Measurements from ENCODE around the gene LRMDA.
A peak's percentile ranks its signal among the peaks of the same experiment; 100 is the strongest.

The LRMDA gene

DNA sequence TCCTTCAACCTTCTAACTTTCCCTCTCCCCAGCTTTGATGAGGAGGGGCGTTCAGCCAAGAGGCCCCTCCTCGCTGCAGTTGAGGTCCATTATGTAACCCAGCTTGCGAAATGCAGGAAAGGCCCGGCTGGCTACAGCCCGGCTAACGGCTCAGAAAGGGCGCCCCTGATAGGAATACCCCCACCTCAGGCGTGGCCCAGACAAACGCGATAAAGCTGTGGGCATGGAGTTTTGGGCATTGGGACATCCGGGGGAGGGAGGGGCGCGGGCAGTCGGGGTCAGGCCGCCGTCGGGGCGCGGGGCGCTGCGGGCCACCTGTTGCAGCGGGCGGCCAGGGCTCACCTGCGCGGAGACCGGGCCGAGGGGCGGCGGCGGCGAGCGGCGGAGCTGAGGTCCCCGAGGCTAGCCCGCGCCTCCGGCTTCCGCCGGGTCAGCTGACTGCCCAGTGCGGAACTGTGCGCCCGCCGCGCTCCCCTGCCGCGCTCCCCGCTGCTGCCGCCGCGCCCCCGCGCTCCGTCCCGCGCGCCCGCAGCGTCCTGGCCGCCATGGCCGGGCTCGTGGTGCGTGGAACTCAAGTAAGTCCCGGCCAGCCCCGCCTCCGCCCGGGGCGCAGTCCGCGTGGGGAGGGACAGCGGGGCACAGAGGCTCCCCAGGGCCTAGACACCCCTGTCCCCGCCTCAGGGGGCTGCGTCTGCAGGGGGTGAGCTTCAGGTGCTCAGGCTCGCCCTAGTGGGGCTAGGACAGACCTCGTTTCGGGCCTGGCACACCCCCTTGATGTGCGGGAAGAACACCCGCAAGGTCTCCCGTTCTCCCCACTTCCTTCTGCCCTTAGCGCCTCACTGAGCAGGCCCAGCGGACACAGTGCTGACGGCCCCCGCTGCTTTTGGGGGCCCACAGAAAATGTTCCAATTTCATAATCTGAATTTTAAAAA is at the start of gene LRMDA:
LRMDA (plus strand) TSS at position 445 of the 932 bp plus-strand sequence.
- H3K4me3 Mint-ChIP-seq = peak within 1 kb of the TSS; percentile 58
- no peaks in the 10 kb centered on the region for H3K36me3 Mint-ChIP-seq
- H3K27me3 Mint-ChIP-seq = peaks cover 75% of the 10 kb centered on the region
- no peaks in the 10 kb centered on the region for H3K9me3 Mint-ChIP-seq
- ATAC-seq = no peak
- no peak within 1 kb of the TSS for H3K27ac Mint-ChIP-seq
- H3K4me1 Mint-ChIP-seq = peaks cover 6% of the 10 kb centered on the region

DNA sequence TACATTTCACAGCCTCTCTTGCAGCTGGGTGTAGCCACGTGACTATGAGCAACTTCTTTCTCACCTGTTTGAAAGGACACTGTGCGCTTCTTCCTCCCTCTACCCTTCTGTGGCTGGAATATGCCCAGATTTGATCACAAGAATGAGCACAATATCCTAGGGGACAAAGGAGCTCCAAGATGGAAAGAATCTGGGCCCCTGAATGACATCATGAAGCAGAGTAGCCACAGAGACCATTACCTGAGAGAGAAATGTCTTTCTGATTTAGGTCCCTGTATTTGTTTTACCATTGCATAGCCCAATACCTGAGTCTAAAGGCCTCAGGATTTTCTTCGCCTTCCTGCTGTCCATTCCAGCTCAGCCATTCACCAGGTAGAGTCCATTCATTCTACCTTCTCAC is 45.3 kb upstream of the LRMDA start:
- Mint-ChIP-seq H3K27me3 (peaks cover 69% of the 10 kb centered on the region), H3K4me3 (no peak overlapping the region), H3K9me3 (peaks cover 11% of the 10 kb centered on the region), H3K4me1 (no peaks in the 10 kb centered on the region), H3K36me3 (no peaks in the 10 kb centered on the region), H3K27ac (no peak overlapping the region)
- ATAC-seq = no peak

DNA sequence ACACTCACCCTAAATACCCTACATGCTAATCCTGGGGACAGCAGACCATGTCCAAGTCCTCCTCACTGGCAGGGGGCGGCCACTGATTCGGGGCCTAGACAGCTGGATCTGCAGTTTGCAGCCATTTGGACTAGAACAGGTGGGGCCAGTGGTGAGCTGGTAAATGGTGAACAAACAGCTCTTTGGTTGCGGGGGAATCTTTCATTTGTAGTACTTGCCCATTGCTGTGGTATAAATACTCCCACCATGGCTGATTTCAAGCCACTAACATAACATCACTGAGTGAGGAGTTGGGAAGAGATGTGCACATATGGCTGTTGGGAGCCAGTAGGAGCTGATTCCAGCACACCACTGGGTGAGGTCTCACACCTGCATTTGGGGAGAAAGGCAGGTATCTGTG is 43.3 kb upstream of the LRMDA start:
- no peak overlapping the region for H3K27ac Mint-ChIP-seq
- H3K4me1 Mint-ChIP-seq = no peaks in the 10 kb centered on the region
- H3K36me3 Mint-ChIP-seq = no peaks in the 10 kb centered on the region
- peaks cover 80% of the 10 kb centered on the region for H3K27me3 Mint-ChIP-seq
- no peak for ATAC-seq
- peaks cover 11% of the 10 kb centered on the region for H3K9me3 Mint-ChIP-seq
- no peak overlapping the region for H3K4me3 Mint-ChIP-seq

DNA sequence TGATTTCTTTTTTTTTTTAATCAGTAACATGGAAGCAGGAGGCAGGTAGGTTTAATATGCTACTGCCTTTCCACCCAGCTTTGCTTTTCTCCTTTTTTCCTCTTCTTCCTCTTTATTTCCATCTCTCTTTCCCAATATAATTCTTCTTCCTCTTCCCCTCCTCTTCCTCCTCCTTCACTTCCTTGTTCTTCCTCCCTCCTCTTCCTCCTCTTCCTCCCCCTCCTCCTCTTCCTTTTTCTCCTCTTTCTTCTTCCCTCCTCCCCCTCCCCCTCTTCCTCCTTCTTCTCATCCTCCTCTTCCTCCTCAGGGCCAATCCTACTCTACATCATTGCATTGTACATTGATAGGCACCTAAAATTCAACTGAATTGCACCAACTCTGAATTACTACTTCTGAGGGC is 41.2 kb upstream of the LRMDA start:
- no peak overlapping the region for H3K4me3 Mint-ChIP-seq
- no peak for ATAC-seq
- peaks cover 80% of the 10 kb centered on the region for H3K27me3 Mint-ChIP-seq
- peaks cover 5% of the 10 kb centered on the region for H3K36me3 Mint-ChIP-seq
- H3K4me1 Mint-ChIP-seq = peaks cover 7% of the 10 kb centered on the region
- no peak overlapping the region for H3K27ac Mint-ChIP-seq
- peaks cover 13% of the 10 kb centered on the region for H3K9me3 Mint-ChIP-seq

DNA sequence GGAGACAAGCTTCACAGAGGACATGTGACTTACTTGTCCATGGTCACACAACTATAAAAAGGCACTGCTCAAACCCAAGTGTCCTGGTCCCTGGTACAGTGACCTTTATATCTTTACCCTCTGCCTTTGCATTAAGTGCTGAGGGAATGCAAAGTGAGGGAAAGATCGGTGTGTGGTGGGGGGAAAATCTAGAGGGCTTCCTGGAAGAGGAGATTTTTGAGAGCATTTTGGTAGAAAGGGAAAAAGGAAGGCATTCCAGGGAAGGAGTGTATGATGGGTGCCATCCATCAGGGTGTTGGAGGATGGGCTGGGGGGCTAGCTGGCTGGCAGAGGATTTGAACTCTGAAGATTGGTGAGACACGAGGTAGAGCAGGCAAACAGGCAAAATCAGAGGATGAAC is 39.2 kb upstream of the LRMDA start:
- no peak for ATAC-seq

DNA sequence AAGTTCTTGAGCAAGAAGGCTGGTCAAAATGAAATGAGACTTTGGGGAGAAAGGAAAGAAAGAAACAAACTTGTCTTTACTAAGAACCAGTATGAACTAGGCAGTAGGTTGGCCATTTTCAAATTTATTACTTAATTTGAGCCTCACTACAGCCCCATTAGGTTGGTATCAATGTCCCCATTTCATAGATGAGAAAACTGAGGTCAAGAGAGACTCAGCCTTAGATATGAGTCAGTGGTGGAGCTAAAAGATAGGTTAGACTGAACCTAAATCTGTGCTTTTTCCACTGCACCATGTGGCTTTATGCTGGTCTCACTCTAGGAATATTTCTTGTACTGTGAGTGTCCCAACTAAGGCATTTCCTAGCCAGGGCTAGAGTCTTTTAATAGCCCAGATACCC is 38.7 kb upstream of the LRMDA start:
- H3K36me3 Mint-ChIP-seq = peaks cover 6% of the 10 kb centered on the region
- peaks cover 3% of the 10 kb centered on the region for H3K9me3 Mint-ChIP-seq
- H3K4me3 Mint-ChIP-seq = no peak overlapping the region
- H3K27me3 Mint-ChIP-seq = peaks cover 76% of the 10 kb centered on the region
- ATAC-seq = no peak
- peaks cover 14% of the 10 kb centered on the region for H3K4me1 Mint-ChIP-seq
- H3K27ac Mint-ChIP-seq = no peak overlapping the region

More for the DNA sequence above, 39.2 kb upstream of the LRMDA start:
- peaks cover 76% of the 10 kb centered on the region for H3K27me3 Mint-ChIP-seq
- peaks cover 6% of the 10 kb centered on the region for H3K36me3 Mint-ChIP-seq
- peaks cover 14% of the 10 kb centered on the region for H3K4me1 Mint-ChIP-seq
- H3K9me3 Mint-ChIP-seq = peaks cover 3% of the 10 kb centered on the region
- no peak overlapping the region for H3K27ac Mint-ChIP-seq
- H3K4me3 Mint-ChIP-seq = no peak overlapping the region

DNA sequence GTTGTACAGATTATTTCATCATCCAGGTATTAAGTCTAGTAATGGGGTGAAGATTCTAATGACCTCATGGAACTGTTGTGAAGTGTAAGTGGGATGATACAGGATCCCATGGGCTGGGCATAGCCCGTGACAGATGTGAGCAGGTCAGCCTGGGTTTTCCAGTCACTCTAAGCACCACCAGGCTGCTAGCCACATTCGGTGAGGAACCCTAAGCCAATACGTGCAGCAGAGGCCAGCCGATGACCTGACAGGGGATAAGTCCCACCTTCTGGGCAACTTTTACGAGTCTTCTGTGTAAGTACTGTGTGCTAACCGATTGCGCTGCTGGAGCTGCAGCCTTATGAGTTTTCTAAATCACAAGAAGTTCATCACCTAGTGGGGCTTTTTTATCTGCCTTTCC is 37.2 kb upstream of the LRMDA start:
- Mint-ChIP-seq H3K36me3 (peaks cover 6% of the 10 kb centered on the region), H3K4me3 (no peak overlapping the region), H3K27ac (no peak overlapping the region), H3K27me3 (peaks cover 83% of the 10 kb centered on the region), H3K9me3 (peaks cover 3% of the 10 kb centered on the region), H3K4me1 (peaks cover 14% of the 10 kb centered on the region)
- no peak for ATAC-seq

DNA sequence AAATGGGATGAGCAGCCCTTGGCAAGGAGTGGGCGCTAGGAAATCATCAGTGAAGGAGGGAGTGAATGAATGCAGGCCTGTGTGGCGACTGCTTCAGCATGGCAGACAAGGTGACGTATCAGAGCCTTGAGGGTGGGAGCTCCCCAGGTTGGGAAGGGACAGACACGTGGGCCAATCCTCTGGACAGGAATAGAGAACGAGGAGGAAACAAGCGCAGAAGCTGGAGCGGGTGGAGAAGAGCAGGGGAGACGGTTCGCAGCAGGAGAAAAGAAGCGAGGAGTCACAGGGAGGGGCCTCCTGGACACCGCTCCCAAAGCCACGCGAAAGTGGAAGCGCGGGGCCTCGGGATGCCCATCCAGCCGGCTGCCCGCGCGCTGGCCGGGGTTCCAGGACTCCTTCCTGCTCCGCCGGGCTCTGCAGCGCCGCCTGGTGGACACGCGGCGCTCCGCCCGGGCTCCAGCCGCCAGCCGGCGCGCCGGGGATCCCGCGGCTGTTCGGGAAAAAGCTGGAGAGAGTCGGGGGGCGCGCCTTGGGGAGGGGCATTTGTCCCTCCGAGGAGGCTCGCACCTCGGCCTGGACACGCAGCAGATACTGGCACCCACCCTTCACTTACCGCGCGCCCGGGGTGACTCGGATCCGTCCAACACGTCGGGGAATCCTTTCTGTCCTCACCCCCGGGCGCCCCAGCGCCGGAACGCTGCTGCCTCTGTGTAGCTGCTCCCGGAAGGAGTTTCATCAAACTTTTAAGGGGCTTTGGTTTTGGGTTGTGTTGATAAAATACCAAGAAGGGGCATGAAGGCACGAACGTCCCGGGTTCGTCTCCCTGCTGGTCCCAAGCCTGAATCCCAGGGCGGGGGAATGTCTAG is 36.1 kb upstream of the LRMDA start:
- H3K27me3 Mint-ChIP-seq = peaks cover 90% of the 10 kb centered on the region
- peak overlapping the region; percentile 6 for H3K4me3 Mint-ChIP-seq

DNA sequence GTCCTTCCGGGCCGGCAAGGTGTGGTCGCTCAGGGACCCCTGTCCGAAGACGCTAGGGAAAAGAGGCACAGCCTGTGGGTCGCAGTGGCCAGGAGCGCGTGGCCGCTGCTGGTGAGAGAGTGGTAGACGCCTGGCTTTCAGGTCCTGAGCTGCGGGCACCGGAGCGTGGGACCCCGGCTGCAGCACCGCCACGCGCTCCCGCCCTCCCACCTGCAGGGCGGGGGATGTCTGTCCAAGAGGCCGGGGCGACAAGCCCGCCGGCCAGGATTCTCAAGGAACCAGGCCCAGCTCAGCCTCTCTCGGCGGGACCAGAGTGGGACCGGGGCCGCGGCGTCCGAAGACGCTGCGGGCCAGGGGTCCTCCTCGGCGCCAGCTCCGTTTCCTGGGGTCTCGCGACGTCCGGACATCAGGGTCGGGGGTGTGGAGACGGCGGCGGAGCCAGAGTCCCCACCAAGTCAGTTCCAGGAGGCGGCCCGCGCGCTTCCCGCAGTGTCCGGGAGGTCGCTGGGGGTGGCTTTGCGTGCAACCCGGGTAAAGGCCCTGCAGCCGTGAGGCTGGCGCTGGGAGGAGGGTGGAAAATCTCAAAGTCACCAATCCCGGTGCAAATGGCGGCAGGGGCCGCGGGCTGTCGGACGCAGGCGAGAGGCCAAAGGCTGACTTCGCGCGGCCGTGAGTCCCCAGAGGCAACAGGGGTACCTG is 35.3 kb upstream of the LRMDA start:
- no peak overlapping the region for H3K27ac Mint-ChIP-seq
- H3K27me3 Mint-ChIP-seq = peaks cover 90% of the 10 kb centered on the region
- peaks cover 3% of the 10 kb centered on the region for H3K9me3 Mint-ChIP-seq
- H3K4me3 Mint-ChIP-seq = no peak overlapping the region
- H3K36me3 Mint-ChIP-seq = peaks cover 6% of the 10 kb centered on the region
- H3K4me1 Mint-ChIP-seq = peaks cover 26% of the 10 kb centered on the region
- ATAC-seq = no peak

More for the DNA sequence above, 36.1 kb upstream of the LRMDA start:
- no peak for ATAC-seq
- Mint-ChIP-seq H3K9me3 (peaks cover 3% of the 10 kb centered on the region), H3K36me3 (peaks cover 6% of the 10 kb centered on the region), H3K4me1 (peaks cover 18% of the 10 kb centered on the region), H3K27ac (no peak overlapping the region)

DNA sequence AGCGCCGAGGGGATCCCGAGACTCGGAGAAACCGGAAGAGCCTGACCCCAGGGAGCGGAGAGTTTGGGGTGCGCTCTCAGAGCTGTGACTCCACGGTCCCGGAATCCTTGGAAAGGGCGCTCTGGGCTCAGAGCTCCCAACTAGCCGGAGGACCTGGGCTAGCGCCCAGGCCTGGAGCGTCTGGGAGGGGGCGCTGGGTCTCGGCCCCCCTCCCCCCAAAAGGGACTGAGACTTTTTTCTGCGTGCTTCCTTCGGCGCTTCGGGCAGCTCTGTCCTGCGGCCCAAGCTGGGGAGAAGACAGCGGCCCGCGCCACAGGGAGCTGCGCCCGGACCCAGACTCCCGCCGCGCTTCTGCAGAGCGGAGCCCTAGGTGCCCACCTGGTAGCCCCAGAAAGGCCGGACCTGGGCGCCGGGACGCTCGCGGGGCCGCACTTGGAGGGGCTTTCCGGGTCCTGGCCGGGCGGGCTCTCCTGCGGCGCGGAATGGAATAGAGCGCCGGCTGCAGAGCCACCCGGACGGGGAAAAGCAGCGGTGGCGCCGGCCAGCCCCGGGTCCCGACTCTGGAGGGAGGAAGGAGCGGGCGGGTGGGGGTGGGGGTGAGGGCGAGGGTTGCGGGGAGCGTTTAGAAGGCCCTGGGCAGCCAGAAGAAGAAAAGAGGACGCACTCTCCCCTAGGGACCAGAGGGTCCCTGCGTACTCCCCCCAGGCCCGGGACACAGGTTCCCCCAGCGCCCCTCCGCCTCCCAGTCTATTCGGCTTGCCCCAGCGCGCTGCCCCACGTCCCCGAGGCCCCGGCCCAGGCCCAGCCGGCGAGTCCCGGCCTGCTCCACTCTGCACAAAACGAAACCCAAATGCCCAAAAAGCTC is 34.6 kb upstream of the LRMDA start:
- H3K4me3 Mint-ChIP-seq = no peak overlapping the region
- H3K27me3 Mint-ChIP-seq = peaks cover 86% of the 10 kb centered on the region
- peaks cover 6% of the 10 kb centered on the region for H3K36me3 Mint-ChIP-seq
- H3K4me1 Mint-ChIP-seq = peaks cover 27% of the 10 kb centered on the region
- no peak overlapping the region for H3K27ac Mint-ChIP-seq
- peaks cover 3% of the 10 kb centered on the region for H3K9me3 Mint-ChIP-seq
- ATAC-seq = no peak

DNA sequence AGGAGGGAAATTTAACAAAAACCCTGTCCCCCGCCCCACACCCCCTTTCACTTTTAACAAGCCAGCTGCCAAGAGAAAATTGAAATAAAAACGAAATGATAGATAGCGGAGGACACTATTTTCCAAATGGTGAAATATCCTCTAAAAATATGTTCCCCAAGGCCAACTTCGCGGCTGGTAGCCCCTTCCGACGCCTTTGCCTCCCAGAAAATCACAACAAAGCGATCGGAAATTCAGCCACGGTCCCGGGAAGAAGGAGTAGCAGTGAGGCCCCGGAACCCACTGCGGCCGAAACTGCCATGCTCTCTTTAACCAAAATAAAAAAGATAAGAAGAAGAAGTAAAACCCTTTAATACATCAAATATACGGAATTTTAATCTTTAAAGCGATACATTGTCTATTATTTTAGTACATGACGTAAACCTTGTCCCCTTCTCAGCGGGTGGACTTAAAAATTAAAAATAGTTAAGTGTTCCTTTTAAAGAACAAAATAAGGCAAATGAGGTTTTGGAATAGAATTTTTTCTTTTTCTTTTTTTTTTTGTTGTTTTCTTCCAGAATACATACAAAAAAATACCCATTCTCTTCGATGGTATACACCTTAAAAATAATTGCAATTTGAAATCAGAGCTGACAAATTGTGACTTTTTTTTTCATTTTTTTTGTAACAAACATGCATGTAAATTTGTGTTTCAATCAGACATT is 33.8 kb upstream of the LRMDA start:
- Mint-ChIP-seq H3K27ac (no peak overlapping the region), H3K4me3 (no peak overlapping the region), H3K4me1 (peaks cover 35% of the 10 kb centered on the region), H3K9me3 (peaks cover 3% of the 10 kb centered on the region), H3K27me3 (peaks cover 86% of the 10 kb centered on the region), H3K36me3 (peaks cover 6% of the 10 kb centered on the region)
- no peak for ATAC-seq

DNA sequence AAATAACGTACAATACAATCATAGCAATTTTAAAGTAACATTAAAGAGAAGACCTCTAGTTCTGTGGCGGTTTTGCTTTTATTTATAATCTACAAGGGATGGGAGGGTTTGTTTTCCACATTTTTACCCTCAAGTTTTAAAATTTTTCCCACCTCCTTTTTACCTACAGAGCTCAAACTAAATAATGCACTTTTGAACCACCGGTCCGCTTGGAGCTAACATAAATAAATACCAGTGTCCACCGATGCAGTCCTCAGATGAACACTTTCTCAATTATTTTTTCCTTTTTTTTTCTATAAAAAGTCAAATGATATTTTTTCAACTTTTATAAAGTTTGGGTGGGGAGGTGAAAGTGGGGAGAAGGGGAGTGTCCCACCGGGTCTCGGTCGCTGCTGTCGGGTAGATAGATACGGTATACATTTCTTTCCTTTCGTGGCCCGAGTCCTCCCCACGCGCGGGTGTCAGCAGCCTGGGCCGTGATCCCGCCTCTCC is 33.2 kb upstream of the LRMDA start:
- no peak overlapping the region for H3K4me3 Mint-ChIP-seq
- no peak overlapping the region for H3K27ac Mint-ChIP-seq
- peaks cover 41% of the 10 kb centered on the region for H3K4me1 Mint-ChIP-seq
- peaks cover 3% of the 10 kb centered on the region for H3K9me3 Mint-ChIP-seq
- ATAC-seq = no peak
- H3K36me3 Mint-ChIP-seq = peaks cover 6% of the 10 kb centered on the region
- peaks cover 86% of the 10 kb centered on the region for H3K27me3 Mint-ChIP-seq

DNA sequence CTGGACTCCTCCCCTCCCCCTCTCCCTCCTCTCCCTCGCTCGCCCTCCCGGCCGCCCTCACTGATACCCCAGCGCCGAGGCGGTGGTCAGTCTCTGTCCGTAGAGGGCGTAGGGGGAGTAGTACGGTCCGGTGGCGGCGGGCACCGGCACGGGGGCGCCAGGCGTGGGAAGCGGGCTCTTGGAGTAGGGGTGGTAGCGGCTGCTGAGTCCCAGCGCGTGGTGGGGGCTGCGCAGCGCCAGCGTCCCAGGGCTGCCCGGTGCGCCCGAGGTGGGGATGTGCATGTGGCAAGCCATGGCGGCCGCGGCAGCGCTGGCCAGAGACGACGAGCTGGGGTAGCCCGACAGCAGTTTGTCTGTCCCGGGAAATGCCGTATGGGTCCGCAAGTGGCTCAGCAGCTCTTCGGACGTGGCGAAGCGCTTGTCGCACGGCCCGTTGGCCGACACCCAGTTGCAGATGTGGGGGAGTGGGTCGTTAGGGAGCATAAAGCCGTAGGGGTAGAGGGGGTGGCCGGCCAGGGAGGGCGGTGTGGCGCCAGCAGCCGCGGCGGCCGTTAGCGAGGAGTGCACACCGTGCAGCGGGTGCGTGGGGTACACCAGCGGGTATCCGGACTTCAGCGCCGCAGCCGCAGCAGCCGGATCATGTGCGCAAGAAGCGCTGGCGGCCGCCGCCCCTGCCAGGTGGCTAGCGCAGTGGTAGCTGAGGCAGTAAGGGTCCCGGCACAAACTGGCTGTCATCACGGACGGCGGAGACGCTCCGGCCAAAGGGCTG is 32.5 kb upstream of the LRMDA start:
- Mint-ChIP-seq H3K27me3 (peaks cover 86% of the 10 kb centered on the region), H3K27ac (no peak overlapping the region), H3K4me3 (no peak overlapping the region), H3K4me1 (peaks cover 46% of the 10 kb centered on the region), H3K9me3 (peaks cover 3% of the 10 kb centered on the region), H3K36me3 (peaks cover 6% of the 10 kb centered on the region)
- peak; percentile 14 for ATAC-seq

Measured in stimulated activated memory B cell treated with anti-CD40 and anti-IgM and Interleukin-4, amounts not matched to agents 10 μg/mL and 1 μg/mL and 100 μg/mL, for 72 hours (primary cell).